GM21390 (cell line): ENCODE data around the gene TAF11.
"Not testable (repeated sequence)": the region's sequence is repeated elsewhere in the genome, so short reads cannot be mapped to it uniquely, and the experiment has no call there.

Source experiments
- ATAC-seq: cut with Tn5 transposase; IDR thresholded peaks from one replicate; pipeline ENCODE4 v1.9.1; 2021; ENCODE audit not compliant: unreplicated experiment

Gene TAF11

GRCh38 chr6:34906826-34907225 lies 19.0 kb upstream of the TAF11 start:
- ATAC-seq: no peak

GRCh38 chr6:34904990-34905613 lies 17.3 kb upstream of the TAF11 start:
- no peak for ATAC-seq

GRCh38 chr6:34901930-34902329 lies 14.1 kb upstream of the TAF11 start:
- no peak for ATAC-seq

DNA sequence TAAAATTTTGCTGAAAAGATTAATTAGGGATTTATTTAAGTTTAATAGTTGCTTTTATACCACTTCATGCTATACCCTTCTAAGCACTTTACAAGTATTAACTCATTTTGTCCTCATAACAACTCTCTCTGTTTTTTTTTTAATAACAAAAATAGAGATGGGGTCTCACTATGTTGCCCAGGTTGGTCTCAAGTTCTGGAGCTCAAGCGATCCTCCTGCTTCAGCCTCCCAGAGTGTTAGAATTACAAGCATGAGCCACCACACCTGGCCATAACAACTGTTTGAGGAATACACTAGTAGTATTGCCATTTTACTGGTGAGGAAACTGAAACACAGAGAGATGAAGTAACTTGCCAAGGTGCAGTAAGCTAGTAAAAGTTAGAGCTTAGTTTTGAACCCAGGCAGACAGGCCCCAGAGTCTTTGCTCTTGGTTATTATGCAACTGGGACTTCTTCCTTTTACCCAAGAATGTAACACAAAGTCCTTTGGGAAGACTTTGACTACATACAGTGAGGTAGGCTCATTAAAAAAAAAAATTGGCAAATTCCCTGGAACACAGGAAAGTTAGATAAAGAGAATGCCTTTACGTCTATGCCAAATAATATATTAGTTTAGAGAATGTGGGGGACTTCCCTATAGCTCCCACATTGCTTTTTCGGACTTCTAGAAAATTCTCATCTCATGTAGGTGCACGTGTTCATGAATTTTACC lies 12.6 kb upstream of the TAF11 start:
- ATAC-seq: no peak

GRCh38 chr6:34899748-34900147 lies 11.9 kb upstream of the TAF11 start:
- not testable (repeated sequence) for ATAC-seq

GRCh38 chr6:34897716-34898115 lies 9.9 kb upstream of the TAF11 start:
- no peak for ATAC-seq

GRCh38 chr6:34897130-34897529 lies 9.3 kb upstream of the TAF11 start:
- ATAC-seq: no peak

DNA sequence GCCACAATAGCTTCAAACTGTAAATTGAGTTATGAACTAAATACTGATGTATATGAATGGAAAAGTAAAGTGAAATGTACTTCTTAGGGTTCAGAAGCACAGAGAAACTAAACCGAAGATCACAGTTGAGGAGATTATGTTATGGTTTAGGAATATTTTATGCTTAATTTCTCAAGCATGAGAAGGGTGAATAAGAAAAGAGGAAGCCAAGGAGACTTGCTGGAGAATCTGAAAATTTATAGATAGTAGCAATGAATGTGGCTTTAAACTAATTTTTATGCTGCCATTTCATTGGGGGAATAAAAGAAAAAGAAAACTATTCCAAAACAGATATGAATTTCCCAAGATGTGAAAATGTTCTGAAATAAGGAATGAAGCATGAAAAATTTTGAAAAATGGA lies 6.9 kb upstream of the TAF11 start:
- ATAC-seq: no peak

DNA sequence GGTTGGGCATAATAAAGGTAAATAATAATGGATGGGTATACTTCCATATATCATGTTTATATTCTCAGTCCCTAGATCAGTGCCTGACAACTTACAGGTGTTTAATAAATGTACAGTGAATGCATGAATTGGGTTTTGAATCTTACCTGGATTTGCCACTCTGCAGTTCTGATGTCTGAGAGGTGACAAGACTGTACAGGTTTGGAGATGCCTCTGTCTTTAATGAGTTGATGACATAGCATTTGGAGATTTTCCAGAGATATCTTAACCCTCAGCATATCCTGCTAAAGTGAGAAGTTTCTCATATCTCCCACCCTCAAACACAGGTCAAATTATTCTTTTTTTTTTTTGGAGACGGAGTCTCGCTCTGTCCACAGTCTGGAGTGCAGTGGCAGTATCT lies 3.5 kb upstream of the TAF11 start:
- no peak for ATAC-seq

GRCh38 chr6:34890533-34890925 lies 2.7 kb upstream of the TAF11 start:
- ATAC-seq: no peak

GRCh38 chr6:34888874-34889555 lies 1.2 kb upstream of the TAF11 start, which contains the start of gene ANKS1A:
Gene ANKS1A, plus strand, starts transcription at chr6:34889255. Its CDS starts 148 bp downstream, at chr6:34889403.
- ATAC-seq: no peak

DNA sequence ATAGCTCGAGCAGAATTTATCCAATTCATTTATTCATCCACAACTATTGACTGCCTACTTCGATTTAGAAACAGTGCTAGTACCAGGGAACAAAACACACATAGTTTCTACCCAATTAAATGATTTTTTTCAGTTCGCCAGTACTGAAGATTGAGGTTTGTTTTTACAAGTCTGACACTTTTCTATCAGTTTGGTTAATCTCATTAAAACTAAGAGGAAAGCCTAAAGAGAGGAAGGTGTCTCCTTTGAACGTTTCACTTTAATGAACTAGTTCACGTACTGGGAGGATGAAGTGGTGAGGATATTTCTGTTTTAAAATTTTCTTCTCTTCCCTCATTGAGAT lies 643 bp upstream of the TAF11 start:
- ATAC-seq: no peak

DNA sequence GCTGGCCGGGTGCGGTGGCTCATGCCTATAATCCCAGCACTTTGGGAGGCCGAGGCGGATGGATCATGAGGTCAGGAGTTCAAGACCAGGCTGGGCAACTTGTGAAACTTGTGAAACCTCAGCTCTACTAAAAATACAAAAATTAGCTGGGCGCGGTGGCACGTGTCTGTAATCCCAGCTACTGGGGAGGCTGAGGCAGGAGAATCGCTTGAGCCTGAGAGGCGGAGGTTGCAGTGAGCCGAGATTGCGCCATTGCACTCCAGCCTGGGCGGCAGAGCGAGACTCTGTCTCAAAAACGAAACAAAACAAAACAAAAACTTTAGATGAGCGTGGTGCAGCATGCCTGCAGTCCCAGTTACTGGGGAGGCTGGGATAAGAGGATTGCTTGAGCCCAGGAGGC lies 2.0 kb downstream of the TAF11 start:
- ATAC-seq: not testable (repeated sequence)

- ATAC-seq: no peak
Observed at GRCh38 chr6:34884996-34885395, 2.8 kb downstream of the TAF11 start.

- not testable (repeated sequence) for ATAC-seq
Observed at GRCh38 chr6:34884073-34884472, 3.8 kb downstream of the TAF11 start.

DNA sequence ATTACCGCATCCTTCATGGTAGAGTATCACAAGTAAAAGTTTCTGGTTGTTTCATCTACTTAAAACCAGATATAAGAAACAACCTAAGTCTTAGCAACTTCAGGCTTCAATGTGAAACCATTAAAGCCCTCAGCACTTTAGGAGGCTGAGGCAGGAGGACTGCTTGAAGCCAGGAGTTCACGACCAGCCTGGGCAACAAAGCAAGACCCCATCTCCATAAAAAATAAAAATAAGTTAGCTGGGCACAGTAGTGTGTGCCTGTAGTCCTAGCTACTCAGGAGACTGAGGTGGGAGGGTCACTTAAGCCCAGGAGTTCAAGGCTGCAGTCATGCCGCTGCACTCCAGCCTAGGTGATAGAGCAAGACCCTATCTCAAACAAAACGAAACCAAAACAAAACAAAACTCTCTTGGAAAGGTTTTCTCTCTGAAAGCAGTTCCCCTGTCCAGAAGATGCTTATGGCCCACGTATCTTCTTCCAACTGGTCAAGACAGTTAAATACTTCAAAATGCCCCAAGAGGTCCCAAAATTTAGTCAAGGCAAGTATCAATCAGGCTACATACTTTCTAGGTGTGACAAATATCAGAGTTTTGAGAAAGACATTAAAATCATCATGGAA lies 9.9 kb downstream of the TAF11 start:
- ATAC-seq: no peak

GRCh38 chr6:34877259-34877658 lies 10.6 kb downstream of the TAF11 start:
- ATAC-seq: no peak

GRCh38 chr6:34876472-34876871 lies 11.4 kb downstream of the TAF11 start:
- ATAC-seq: no peak

DNA sequence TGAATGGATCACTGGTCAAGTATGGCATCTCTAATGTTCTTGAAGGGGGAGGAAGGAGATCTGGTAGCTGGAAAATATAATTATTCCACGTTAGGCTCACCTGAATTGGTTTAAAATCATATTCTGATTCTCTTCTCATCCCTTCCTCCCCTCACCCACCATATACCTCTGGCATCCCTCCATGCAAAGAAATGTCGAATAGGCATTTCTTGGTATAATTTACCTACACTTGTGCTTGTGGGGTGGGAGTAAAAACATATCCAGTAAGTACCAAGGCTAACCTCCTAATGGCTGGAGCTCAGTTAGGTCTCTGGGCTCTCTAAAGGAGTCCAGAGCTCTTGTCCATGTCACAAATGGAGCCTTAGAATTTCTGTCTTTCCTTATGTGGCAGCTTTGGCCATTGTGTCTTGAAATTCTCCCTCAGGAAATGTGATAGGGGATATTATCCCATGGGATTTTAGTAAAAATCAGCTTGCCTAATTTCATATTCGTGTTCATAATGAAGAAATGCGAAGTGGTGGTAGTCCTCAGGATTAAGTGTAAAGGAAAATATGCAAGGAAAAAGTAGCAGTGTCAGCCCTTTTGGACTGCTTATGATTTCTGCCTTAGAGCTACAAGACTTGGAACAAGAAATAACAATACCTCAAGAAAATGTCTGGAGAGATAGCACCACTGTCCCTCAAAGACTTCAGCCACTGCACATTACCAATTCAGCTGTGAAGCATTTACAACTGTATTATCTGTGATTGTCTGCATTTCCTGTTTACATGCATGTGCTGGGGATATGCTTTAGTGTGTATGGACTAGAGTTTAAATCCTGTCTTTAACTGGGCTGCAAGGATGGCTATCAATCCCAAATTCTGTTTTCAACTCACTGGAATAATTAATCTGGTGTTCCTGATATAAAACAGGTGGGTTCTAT lies 12.3 kb downstream of the TAF11 start:
- no peak for ATAC-seq

- ATAC-seq: no peak
Observed at GRCh38 chr6:34872332-34872731, 15.5 kb downstream of the TAF11 start.

DNA sequence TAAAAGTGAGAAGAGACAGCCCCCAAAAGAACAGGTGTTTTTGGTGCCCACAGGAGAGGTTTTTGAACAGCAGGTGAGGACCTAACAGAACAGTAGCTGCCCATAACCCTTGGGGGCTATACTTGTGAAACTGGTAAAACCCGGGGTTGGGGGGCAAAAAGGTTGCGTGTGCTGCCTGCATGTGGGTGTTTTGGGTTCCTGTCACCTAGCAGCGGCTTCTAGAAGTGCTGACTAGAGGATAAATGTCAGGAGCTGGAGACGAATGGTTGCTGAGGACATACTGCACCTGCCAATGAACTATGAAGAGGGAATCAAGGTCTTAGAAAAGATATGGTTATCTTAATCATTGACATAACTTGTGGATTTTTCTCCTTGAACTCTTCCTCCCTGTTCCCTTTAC lies 16.0 kb downstream of the TAF11 start:
- no peak for ATAC-seq
